Sigmoid colon (tissue), 7 donors: ENCODE measurements around the gene BTN1A1. TPM values are rescaled to one million over a fixed set of nuclear protein-coding genes. Genes with fewer than 3 reads are reported as not detected.

Experiments used
- DNase-seq: peaks from one replicate; pipeline ENCODE4 v3.0.0-alpha.2; 2019
- H3K27ac ChIP-seq, 4 donors: fragments of 200-600 bp; sonication (generic); one replicate each; pipeline ENCODE4 v1.5.1; 2016 to 2019; ENCODE audit warnings: mild to moderate bottlenecking in 1 of 4
- H3K27me3 ChIP-seq, 3 donors: fragments of 200-600 bp; sonication (generic); one replicate each; pipeline ENCODE4 v1.5.1; 2019; ENCODE audit warnings: mild to moderate bottlenecking in 1 of 3
- H3K36me3 ChIP-seq, 4 donors: fragments of 200-600 bp; sonication (generic); one replicate each; pipeline ENCODE4 v1.5.1; 2016 to 2019
- H3K4me1 ChIP-seq, 4 donors: fragments of 200-600 bp; sonication (generic); one replicate each; pipeline ENCODE4 v1.5.1; 2017 to 2019
- H3K4me3 ChIP-seq, 4 donors: fragments of 200-600 bp; sonication (generic); one replicate each; pipeline ENCODE4 v1.5.1; 2017 to 2019; ENCODE audit warnings: mild to moderate bottlenecking in 2 of 4, moderate library complexity in 1 of 4
- H3K9me3 ChIP-seq, 4 donors: fragments of 200-600 bp in 3 of 4; sonication (generic) in 3 of 4; one replicate each; pipeline versions ENCODE4 v1.5.1 to v1.6.1; 2013 to 2019
- EP300 ChIP-seq, 4 donors: sonication (generic); formaldehyde crosslinking; IDR thresholded peaks; one replicate each; pipeline ENCODE4 v1.6.1; 2017; ENCODE audit warnings: antibody characterized with exemption in 4 of 4
- POLR2A ChIP-seq, 2 donors: fragments of 450-650 bp; IDR thresholded peaks; one replicate each; pipeline ENCODE4 v1.6.1; 2016; ENCODE audit warnings: antibody characterized with exemption in 2 of 2, mild to moderate bottlenecking in 2 of 2, moderate library complexity in 2 of 2
- POLR2AphosphoS5 ChIP-seq, 4 donors: sonication (generic); formaldehyde crosslinking; IDR thresholded peaks; one replicate each; pipeline ENCODE4 v1.6.1; 2017; ENCODE audit warnings: antibody characterized with exemption in 4 of 4
- WGBS, 2 donors: extraction: QIAGEN DNeasy Blood & Tissue Kit; methylation state at CpG; one replicate each; pipeline ENCODE4 v1.1.7; 2013; 5-methylcytosine and 5-hydroxymethylcytosine counted together
- intact Hi-C: fragments of 100-400 bp; cut with DNase I; formaldehyde crosslinking; loops from one replicate; pipeline ENCODE4 v1.15.1; 2023
- polyA plus RNA-seq, 3 donors: library from polyadenylated mRNA; stranded (reverse); fragments of 200-250 nt; gene quantifications; one replicate each; pipeline ENCODE4 v1.2.3, GENCODE V29; 2013
- total RNA-seq, 4 donors: library from RNA; depleted of rRNA; stranded (reverse); fragments of >200 nt; gene quantifications; one replicate each; pipeline ENCODE4 v1.1.0, GENCODE V29; 2016
- TF ChIP-seq, protein P1 (sequence below), 4 experiments: fragments of 450-650 bp in 3 of 4; fragments of 200-600 bp in 1 of 4; IDR thresholded peaks; one replicate each; pipeline ENCODE4 v1.5.1; 2016 to 2019; ENCODE audit warnings: antibody characterized with exemption in 4 of 4, mild to moderate bottlenecking in 3 of 4, moderate library complexity in 2 of 4
- donor health status: healthy with polysubstance abuse.
- donor health status: Bipolar disorder and iron deficiency.
- donor health status: healthy.

The BTN1A1 gene
- total and polyA plus RNA-seq, 7 donors = 0.20 to 0.28 TPM; not detected in 5

DNA sequence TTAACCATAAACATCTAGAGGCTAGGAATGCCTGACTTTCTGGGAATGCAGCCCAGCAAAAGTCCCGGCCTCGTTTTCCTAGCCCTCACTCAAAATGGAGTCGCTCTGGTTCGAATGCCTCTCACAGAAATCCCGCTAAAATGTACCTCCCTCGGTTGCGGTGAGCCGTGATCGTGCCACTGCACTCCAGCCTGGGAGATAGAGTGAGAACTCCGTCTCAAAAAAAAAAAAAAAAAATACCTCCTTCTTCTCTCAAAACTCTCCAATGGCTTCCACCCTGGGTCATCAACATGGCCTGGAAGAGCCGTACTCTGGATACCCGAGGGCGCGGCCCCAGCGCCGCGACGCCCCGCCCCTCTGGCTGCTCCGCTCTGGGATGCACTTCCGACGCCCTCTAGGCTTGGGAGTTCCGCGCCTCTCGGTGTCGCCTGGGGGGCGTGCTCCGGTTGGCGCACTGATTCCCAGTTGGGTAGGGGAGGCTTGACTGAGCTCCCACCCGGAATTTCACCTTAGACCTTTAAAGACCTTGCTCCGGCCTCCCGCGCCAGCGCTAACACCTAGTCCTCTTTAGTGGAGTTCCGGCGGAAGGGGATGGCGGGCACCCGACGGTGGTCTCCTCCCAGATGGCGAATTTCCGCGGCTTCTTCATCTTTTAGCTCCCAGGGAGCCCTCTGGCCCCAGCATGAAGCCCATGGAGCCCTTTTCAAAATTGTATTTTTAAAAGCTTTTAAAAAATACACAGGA is 50.3 kb downstream of the BTN1A1 start:
- intact Hi-C loops = loop anchor here (5.0 kb wide), 1 partner anchor 238 kb away; no protein-coding TSS in a partner anchor
- peak; percentile 80 for DNase-seq
- WGBS, 2 donors = 4 to 12% methylated on average over 42 of the region's 42 CpGs

DNA sequence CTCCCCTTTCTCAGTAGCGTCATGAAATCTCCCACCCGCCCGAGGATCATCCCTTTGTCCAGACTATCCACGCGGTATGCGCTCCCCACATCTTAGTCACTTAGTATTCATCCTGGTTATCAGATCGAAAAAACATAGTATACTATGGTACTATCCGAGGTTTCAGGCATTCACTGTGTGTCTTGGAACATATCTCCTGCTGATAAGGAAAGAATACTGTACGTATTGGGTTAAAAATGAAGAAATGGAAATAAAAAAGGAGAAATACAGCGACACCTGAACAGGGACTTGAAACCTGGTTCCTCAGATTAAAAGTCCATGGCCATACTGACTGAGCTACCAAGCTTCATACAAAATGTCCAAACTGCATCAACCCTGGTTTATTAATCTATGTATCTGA is 52.1 kb downstream of the BTN1A1 start:
- H3K36me3 ChIP-seq = no peaks in the 10 kb centered on the region
- no peaks in the 10 kb centered on the region for H3K9me3 ChIP-seq
- intact Hi-C loops = loop anchor here (5.0 kb wide), 1 partner anchor 240 kb away; no protein-coding TSS in a partner anchor
- H3K27me3 ChIP-seq = no peaks in the 10 kb centered on the region
- peaks cover 4 to 24% (median 9%) of the 10 kb centered on the region in 4 donors for H3K4me1 ChIP-seq
- no peak for DNase-seq
- 86 to 90% methylated on average over 10 of the region's 10 CpGs for WGBS, 2 donors
- TF ChIP-seq, protein P1, sequence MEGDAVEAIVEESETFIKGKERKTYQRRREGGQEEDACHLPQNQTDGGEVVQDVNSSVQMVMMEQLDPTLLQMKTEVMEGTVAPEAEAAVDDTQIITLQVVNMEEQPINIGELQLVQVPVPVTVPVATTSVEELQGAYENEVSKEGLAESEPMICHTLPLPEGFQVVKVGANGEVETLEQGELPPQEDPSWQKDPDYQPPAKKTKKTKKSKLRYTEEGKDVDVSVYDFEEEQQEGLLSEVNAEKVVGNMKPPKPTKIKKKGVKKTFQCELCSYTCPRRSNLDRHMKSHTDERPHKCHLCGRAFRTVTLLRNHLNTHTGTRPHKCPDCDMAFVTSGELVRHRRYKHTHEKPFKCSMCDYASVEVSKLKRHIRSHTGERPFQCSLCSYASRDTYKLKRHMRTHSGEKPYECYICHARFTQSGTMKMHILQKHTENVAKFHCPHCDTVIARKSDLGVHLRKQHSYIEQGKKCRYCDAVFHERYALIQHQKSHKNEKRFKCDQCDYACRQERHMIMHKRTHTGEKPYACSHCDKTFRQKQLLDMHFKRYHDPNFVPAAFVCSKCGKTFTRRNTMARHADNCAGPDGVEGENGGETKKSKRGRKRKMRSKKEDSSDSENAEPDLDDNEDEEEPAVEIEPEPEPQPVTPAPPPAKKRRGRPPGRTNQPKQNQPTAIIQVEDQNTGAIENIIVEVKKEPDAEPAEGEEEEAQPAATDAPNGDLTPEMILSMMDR (IDR thresholded peaks at IDR 0.05) = no peak
- TF ChIP-seq POLR2A (IDR thresholded peaks at IDR 0.05) = no peak
- no peak for TF ChIP-seq EP300 (IDR thresholded peaks at IDR 0.05)
- H3K4me3 ChIP-seq = no peak overlapping the region
- H3K27ac ChIP-seq = no peak overlapping the region

More for the DNA sequence above, 50.3 kb downstream of the BTN1A1 start:
- peak overlapping the region; percentile 32 to 54 (median 47) for H3K4me3 ChIP-seq
- H3K4me1 ChIP-seq = peaks cover 4 to 24% (median 9%) of the 10 kb centered on the region in 4 donors
- no peaks in the 10 kb centered on the region for H3K27me3 ChIP-seq
- peak overlapping the region; percentile 23 to 59 (median 42) for H3K27ac ChIP-seq
- peaks cover 3 to 14% (median 7%) of the 10 kb centered on the region in 4 donors for H3K36me3 ChIP-seq
- TF ChIP-seq POLR2AphosphoS5 (IDR thresholded peaks at IDR 0.05) (no peak), EP300 (IDR thresholded peaks at IDR 0.05) (no peak), POLR2A (IDR thresholded peaks at IDR 0.05) (no peak)
- TF ChIP-seq, protein P1 (IDR thresholded peaks at IDR 0.05) = no peak
- H3K9me3 ChIP-seq = no peaks in the 10 kb centered on the region

DNA sequence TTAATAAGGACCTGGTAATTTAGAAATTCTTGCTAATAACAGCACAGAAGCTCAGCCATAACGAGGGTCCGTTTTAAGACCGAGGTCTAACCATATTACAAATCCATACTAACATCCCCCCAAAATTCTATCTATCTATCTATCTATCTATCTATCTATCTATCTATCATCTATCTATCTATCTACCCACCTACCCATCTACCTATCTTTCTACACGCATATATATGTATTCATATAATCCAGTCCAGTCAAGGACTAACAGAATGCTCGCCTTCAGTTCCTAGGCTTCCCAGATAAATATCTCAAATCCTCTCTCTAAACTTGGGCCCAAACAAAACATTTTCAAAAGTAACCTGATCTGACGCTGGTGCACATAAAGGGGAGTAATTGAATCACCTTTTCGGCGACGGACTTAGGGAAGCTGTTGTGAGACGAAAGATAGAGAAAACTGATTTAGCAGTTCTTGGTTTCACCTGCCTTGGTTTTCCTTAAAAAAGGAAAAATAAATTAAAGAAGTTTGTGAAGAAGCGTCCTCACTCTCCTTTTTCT is 52.6 kb downstream of the BTN1A1 start:
- H3K27ac ChIP-seq = peak overlapping the region; percentile 69 to 89 (median 79)
- TF ChIP-seq POLR2AphosphoS5 (IDR thresholded peaks at IDR 0.05) (no peak), POLR2A (IDR thresholded peaks at IDR 0.05) (no peak), EP300 (IDR thresholded peaks at IDR 0.05) (no peak)
- TF ChIP-seq, protein P1 (IDR thresholded peaks at IDR 0.05) = no peak
- H3K4me3 ChIP-seq = peak overlapping the region; percentile 36 to 51 (median 48)
- no peaks in the 10 kb centered on the region for H3K27me3 ChIP-seq
- intact Hi-C loops = loop anchor here (1.0 to 5.0 kb wide), 4 partner anchors 15 to 240 kb away; no protein-coding TSS in a partner anchor
- no peaks in the 10 kb centered on the region for H3K36me3 ChIP-seq
- no peaks in the 10 kb centered on the region for H3K9me3 ChIP-seq
- peaks cover 4 to 24% (median 9%) of the 10 kb centered on the region in 4 donors for H3K4me1 ChIP-seq
- 35 to 47% methylated on average over 11 of the region's 11 CpGs for WGBS, 2 donors
- no peak for DNase-seq

DNA sequence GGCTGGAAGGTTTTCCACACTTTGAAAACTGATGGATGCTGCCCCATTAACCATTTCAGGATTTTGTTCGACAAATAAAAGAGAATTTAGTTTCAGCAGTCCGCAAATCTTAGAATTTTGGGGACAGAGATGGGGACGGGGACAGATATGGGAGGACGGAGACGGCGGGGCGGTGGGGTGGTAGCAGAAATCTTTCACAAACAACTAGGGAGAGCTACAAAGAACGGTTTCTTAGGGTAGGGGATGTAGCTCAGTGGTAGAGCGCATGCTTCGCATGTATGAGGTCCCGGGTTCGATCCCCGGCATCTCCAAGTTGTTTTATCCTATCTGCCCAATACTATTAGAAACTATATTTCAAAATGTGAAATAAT is 53.1 kb downstream of the BTN1A1 start:
- H3K36me3 ChIP-seq = no peaks in the 10 kb centered on the region
- WGBS, 2 donors = 0 to 2% methylated on average over 13 of the region's 13 CpGs
- peak overlapping the region; percentile 69 to 89 (median 79) for H3K27ac ChIP-seq
- peaks cover 4 to 24% (median 9%) of the 10 kb centered on the region in 4 donors for H3K4me1 ChIP-seq
- TF ChIP-seq, protein P1 (IDR thresholded peaks at IDR 0.05) = no peak
- no peak for TF ChIP-seq POLR2A (IDR thresholded peaks at IDR 0.05)
- TF ChIP-seq POLR2AphosphoS5 (IDR thresholded peaks at IDR 0.05) = no peak
- no peak for TF ChIP-seq EP300 (IDR thresholded peaks at IDR 0.05)
- intact Hi-C loops = loop anchor here (1.0 to 5.0 kb wide), 4 partner anchors 15 to 241 kb away; no protein-coding TSS in a partner anchor
- no peaks in the 10 kb centered on the region for H3K9me3 ChIP-seq
- H3K27me3 ChIP-seq = no peaks in the 10 kb centered on the region
- peak; percentile 89 for DNase-seq
- peak overlapping the region; percentile 36 to 51 (median 48) for H3K4me3 ChIP-seq
